ENCODE data around the gene CAD. TPM values are rescaled to one million over a fixed set of nuclear protein-coding genes. Genes with fewer than 3 reads are reported as not detected.

CAD gene
- total and polyA plus RNA-seq, 2 of the 4 experiments (the other 2 are of a cell fraction), result 12.9 to 38.7 TPM

- Histone ChIP-seq H2BK5ac (ENCODE audit: low read depth, low read length, poor library complexity, severe bottlenecking) (no peak overlapping the region), H2BK120ac (ENCODE audit: low read depth, low read length) (no peak overlapping the region), H3K9ac (ENCODE audit: low read depth, low read length) (no peak overlapping the region), H3K9me1 (ENCODE audit: insufficient read depth, low read length) (0 out of 2 replicates have a peak, but pooled peaks cover 9% of the 10 kb centered on the region), H2AK9ac (replicated peaks; ENCODE audit: low read depth, low read length, poor library complexity) (no peak overlapping the region), H3K36me3 (ENCODE audit: control insufficient read depth, insufficient read depth, low read length) (no peaks in the 10 kb centered on the region), H4K91ac (ENCODE audit: insufficient read depth, low read depth, low read length) (no peak overlapping the region), H3K14ac (replicated peaks; ENCODE audit: low read depth, low read length) (no peak overlapping the region), H3K4ac (ENCODE audit: low read depth, low read length) (no peak overlapping the region), H3K9me3 (ENCODE audit: control insufficient read depth, insufficient read depth, low read length) (no peaks in the 10 kb centered on the region), H2AK5ac (ENCODE audit: low read depth, low read length) (no peak overlapping the region), H4K5ac (ENCODE audit: low read depth, low read length) (no peak overlapping the region), H3K79me1 (ENCODE audit: low read depth in 1 of 2, low read length in 2 of 2) (no peaks in the 10 kb centered on the region), H3K4me1 (ENCODE audit: control insufficient read depth, insufficient read depth, low read length) (peaks cover 6% of the 10 kb centered on the region), H2AFZ (replicated peaks; ENCODE audit: low read length, poor library complexity) (peak overlapping the region; percentile 30), H3K23ac (ENCODE audit: low read depth, low read length) (no peak overlapping the region), H3K18ac (ENCODE audit: low read depth, low read length) (no peak overlapping the region), H4K8ac (ENCODE audit: low read depth in 2 of 2, low read length in 2 of 2) (no peak overlapping the region), H3K27ac (ENCODE audit: insufficient read depth, low read length) (no peak overlapping the region), H3K27me3 (ENCODE audit: control insufficient read depth, insufficient read depth, low read length) (peaks cover 13% of the 10 kb centered on the region), H2BK15ac (ENCODE audit: low read depth, low read length) (no peak overlapping the region), H3K56ac (ENCODE audit: extremely low read depth, insufficient read depth, low read length) (no peak overlapping the region), H4K20me1 (ENCODE audit: insufficient read depth, low read length) (no peaks in the 10 kb centered on the region), H3K4me3 (ENCODE audit: insufficient read depth, low read depth, low read length) (no peak overlapping the region), H3K4me2 (ENCODE audit: low read depth, low read length) (no peak overlapping the region), H2BK20ac (ENCODE audit: low read depth, low read length) (no peak overlapping the region)
- ChIA-PET POLR2A (ENCODE audit: unreplicated experiment) (no interaction called here), CTCF (no interaction called here)
- BruUV-seq (replicated peaks), result no TSS peak
- intact Hi-C loops (cut with micrococcal nuclease), result no loop called here
- dilution Hi-C loops (cut with HindIII; ENCODE audit: low sequenced_read_pairs, unreplicated experiment), result no loop called here
- in situ Hi-C loops (cut with MboI; ENCODE audit: low sequenced_read_pairs), result no loop called here
- no peak for TF ChIP-seq MXI1 (IDR thresholded peaks at IDR 0.05; ENCODE audit: borderline replicate concordance, low read depth, low read length)
- TF ChIP-seq RFX5 (IDR thresholded peaks at IDR 0.05; ENCODE audit: low read depth, low read length), result no peak
- TF ChIP-seq MAFK (IDR thresholded peaks at IDR 0.05; ENCODE audit: low read depth, low read length), result no peak
- no peak for TF ChIP-seq RCOR1 (IDR thresholded peaks at IDR 0.05; ENCODE audit: insufficient replicate concordance, low read length)
- TF ChIP-seq ELK1 (IDR thresholded peaks at IDR 0.05; ENCODE audit: borderline replicate concordance, low read depth, low read length), result no peak
- TF ChIP-seq SMC3 (IDR thresholded peaks at IDR 0.05; ENCODE audit: low read depth, low read length), result no peak
- TF ChIP-seq, protein P1, sequence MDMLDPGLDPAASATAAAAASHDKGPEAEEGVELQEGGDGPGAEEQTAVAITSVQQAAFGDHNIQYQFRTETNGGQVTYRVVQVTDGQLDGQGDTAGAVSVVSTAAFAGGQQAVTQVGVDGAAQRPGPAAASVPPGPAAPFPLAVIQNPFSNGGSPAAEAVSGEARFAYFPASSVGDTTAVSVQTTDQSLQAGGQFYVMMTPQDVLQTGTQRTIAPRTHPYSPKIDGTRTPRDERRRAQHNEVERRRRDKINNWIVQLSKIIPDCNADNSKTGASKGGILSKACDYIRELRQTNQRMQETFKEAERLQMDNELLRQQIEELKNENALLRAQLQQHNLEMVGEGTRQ (IDR thresholded peaks at IDR 0.05; ENCODE audit: low read depth, low read length), result no peak
- TF ChIP-seq FOS (IDR thresholded peaks at IDR 0.05; ENCODE audit: low read depth, low read length), result no peak
- no peak for TF ChIP-seq CHD1 (IDR thresholded peaks at IDR 0.05; ENCODE audit: low read depth, low read length)
- no peak for TF ChIP-seq POLR2A (IDR thresholded peaks at IDR 0.05; ENCODE audit: low read depth, low read length)
- TF ChIP-seq BHLHE40 (IDR thresholded peaks at IDR 0.05; ENCODE audit: low read depth, low read length), result no peak
- ATAC-seq (ENCODE audit: low read depth) (no peak), DNase-seq (no peak)
- WGBS, 2 experiments (ENCODE audit: extremely low coverage in 2 of 2, insufficient read length in 1 of 2), result 100% methylated on average over 5 of the region's 13 CpGs; no CpG with 5 or more reads in 1 of the 2 experiments
Observed at GRCh38 chr2:27251766-27252165, 34.6 kb downstream of the CAD start.

Measured in IMR-90 (cell line).